Ovary (tissue), 3 donors: ENCODE results near the gene ZBTB39.
"Not testable (repeated sequence)": the region's sequence is repeated elsewhere in the genome, so short reads cannot be mapped to it uniquely, and the experiment has no call there.

ENCODE experiments used
- POLR2A ChIP-seq: fragments of 450-650 bp; IDR thresholded peaks from one replicate; pipeline ENCODE4 v1.6.1; 2017; ENCODE audit warnings: antibody characterized with exemption, mild to moderate bottlenecking, moderate library complexity
- TF ChIP-seq, protein P1 (sequence below), 3 donors: fragments of 450-650 bp in 2 of 3; fragments of 200-600 bp in 1 of 3; IDR thresholded peaks; one replicate each; pipeline versions ENCODE4 v1.5.1 to v1.8.0; 2016 to 2022; ENCODE audit warnings: antibody characterized with exemption in 3 of 3, mild to moderate bottlenecking in 1 of 3
- donor health status: DM: no; HTN: no; CAD: no.

DNA sequence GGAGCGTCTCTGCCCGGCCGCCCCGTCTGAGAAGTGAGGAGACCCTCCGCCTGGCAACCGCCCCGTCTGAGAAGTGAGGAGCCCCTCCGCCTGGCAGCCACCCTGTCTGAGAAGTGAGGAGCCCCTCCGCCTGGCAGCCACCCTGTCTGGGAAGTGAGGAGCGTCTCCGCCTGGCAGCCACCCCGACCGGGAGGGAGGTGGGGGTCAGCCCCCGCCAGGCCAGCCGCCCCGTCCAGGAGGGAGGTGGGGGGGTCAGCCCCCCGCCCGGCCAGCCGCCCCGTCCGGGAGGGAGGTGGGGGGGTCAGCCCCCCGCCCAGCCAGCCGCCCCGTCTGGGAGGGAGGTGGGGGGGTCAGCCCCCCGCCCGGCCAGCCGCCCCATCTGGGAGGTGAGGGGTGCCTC is 42.8 kb downstream of the ZBTB39 start:
- TF ChIP-seq, protein P1, sequence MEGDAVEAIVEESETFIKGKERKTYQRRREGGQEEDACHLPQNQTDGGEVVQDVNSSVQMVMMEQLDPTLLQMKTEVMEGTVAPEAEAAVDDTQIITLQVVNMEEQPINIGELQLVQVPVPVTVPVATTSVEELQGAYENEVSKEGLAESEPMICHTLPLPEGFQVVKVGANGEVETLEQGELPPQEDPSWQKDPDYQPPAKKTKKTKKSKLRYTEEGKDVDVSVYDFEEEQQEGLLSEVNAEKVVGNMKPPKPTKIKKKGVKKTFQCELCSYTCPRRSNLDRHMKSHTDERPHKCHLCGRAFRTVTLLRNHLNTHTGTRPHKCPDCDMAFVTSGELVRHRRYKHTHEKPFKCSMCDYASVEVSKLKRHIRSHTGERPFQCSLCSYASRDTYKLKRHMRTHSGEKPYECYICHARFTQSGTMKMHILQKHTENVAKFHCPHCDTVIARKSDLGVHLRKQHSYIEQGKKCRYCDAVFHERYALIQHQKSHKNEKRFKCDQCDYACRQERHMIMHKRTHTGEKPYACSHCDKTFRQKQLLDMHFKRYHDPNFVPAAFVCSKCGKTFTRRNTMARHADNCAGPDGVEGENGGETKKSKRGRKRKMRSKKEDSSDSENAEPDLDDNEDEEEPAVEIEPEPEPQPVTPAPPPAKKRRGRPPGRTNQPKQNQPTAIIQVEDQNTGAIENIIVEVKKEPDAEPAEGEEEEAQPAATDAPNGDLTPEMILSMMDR (IDR thresholded peaks at IDR 0.05): not testable (repeated sequence)
- not testable (repeated sequence) for TF ChIP-seq POLR2A
